HG03196 (cell line): ENCODE data around the gene BTBD17.

Source experiments
- ATAC-seq: cut with Tn5 transposase; IDR thresholded peaks from one replicate; pipeline ENCODE4 v1.9.1; 2021; ENCODE audit not compliant: unreplicated experiment

The BTBD17 gene

GRCh38 chr17:74339537-74340195 is 22.0 kb downstream of the BTBD17 start:
- no peak for ATAC-seq

GRCh38 chr17:74337834-74338500 is 23.7 kb downstream of the BTBD17 start:
- ATAC-seq, result no peak

DNA sequence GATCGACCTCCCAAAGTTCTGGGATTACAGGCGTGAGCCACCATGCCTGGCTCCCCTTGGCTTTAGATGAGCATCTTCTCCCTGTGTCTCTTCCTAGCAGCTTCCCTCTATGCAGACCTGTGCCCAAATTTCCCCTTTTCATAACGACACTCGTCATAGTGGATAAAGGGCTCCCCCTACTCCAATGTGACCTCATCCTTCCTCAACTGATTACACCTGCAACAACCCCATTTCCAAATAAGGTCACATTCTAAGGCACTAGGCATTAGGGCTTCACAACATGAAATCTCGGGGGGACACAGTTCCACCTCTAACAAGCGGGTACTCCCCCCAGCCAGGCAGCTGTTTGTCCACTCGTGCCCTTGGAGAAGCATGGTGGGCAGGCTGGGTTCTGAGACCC is 25.4 kb downstream of the BTBD17 start:
- ATAC-seq, result no peak

GRCh38 chr17:74335529-74336062 is 26.1 kb downstream of the BTBD17 start:
- no peak for ATAC-seq

GRCh38 chr17:74334393-74335039 is 27.2 kb downstream of the BTBD17 start:
- no peak for ATAC-seq

GRCh38 chr17:74332763-74333283 is 28.8 kb downstream of the BTBD17 start:
- ATAC-seq, result no peak

- ATAC-seq, result no peak
Observed at GRCh38 chr17:74332017-74332650, 29.5 kb downstream of the BTBD17 start.

DNA sequence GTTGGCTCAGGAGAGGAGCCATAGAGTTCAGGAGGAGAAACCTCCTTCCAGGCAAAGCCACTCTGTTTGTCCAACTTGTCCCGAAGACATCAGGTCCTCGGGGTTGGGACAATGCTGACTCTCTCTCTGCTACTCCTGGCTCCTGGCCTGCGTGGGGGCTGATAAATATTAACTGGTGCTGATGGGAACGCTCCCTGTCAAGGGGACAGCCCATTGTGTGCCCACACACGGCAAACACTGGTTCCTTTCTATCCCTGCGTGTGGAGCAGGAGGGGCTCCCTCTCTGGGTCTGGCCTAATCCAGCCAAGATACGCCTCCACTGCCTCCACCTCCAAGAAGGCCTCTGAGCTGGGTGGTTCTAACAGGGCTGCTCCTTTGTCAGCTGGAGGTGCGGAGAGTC is 31.2 kb downstream of the BTBD17 start:
- ATAC-seq, result no peak

- ATAC-seq, result no peak
Observed at GRCh38 chr17:74329378-74329777, 32.3 kb downstream of the BTBD17 start.

DNA sequence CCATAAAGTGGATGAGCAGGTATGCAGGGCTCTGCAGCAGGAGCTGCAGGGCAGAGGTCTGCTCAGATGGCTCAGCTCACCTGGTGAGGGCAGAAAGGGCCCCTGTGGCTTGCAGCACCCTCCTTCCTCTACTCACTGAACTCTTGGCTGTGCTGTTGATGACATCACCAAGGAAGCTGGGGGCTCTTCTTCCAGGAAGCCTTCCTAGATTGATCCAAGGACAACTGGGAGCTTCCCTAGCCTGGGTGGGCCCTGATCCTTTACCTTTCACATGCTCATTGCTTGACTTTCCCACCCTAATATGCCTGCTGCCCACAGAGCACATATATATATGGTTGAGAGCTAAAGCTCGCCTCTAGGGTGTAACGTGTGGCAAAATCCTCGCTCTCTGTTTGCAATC is 33.2 kb downstream of the BTBD17 start:
- no peak for ATAC-seq

- no peak for ATAC-seq
Observed at GRCh38 chr17:74326506-74326905, 35.2 kb downstream of the BTBD17 start.

- no peak for ATAC-seq
Observed at GRCh38 chr17:74325743-74326379, 35.8 kb downstream of the BTBD17 start, which contains the start of gene KIF19. Gene KIF19, plus strand, starts transcription at chr17:74326226. Its CDS starts 124 bp downstream, at chr17:74326350.

- no peak for ATAC-seq
Observed at GRCh38 chr17:74325376-74325742, 36.3 kb downstream of the BTBD17 start.

DNA sequence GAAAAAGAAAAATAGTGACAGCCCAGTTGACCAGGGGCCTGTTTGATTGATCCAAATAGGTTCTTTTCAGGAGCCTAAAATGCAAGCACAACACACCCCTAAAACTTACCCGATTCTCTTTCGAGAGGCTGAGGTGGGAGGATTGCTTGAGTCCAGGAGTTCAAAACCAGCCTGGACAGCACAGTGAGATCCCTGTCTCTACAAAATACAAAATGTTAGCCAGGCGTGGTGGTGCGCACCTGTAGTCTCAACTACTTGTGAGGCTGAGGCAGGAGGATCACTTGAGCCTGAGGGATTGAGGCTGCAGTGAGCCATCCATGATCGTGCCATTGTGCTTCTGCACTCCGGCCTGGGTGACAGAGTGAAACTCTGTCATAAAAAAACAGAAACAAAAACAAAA is 37.1 kb downstream of the BTBD17 start:
- ATAC-seq, result no peak

- no peak for ATAC-seq
Observed at GRCh38 chr17:74318391-74318790, 43.3 kb downstream of the BTBD17 start.

- ATAC-seq, result no peak
Observed at GRCh38 chr17:74317071-74317470, 44.6 kb downstream of the BTBD17 start.

DNA sequence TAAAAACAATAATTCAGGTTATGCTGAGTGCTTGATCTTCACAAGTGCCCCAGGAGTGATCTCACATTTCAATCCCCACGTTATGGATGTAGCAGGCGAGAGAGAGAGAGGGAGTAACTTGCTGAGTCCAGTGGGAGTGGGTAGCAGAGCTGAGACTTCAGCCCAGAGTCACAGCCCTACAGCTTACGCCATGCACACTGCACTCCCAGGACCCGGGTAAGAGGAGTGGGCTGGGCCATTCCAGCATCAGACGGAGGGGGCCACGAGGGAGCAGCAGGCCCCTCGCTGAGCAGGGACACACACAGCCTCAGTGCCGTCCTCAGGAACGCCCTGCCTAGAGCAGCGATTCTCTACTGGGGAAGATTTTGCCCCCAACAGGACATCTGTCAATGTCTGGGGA is 45.4 kb downstream of the BTBD17 start:
- ATAC-seq, result no peak

DNA sequence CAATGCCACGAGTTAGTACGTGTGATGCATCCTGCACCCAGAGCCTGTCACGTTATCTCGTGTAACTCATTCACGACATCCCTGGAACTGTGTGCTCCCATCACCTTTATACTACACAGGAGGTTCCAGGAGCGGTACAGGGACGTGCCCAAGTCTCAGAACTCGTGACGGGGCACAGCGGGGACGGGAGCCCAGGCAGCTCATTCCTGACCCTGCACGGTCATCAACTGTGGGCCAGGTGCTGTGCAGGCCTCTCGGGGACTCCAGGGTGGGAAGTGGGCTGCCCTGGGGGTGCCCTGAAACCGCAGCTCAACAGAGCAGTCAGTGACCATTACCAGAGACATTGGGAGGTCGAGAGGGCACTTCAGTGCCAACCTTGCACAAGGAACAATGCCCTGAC is 46.8 kb downstream of the BTBD17 start:
- no peak for ATAC-seq

GRCh38 chr17:74309902-74310301 is 51.8 kb downstream of the BTBD17 start:
- no peak for ATAC-seq

DNA sequence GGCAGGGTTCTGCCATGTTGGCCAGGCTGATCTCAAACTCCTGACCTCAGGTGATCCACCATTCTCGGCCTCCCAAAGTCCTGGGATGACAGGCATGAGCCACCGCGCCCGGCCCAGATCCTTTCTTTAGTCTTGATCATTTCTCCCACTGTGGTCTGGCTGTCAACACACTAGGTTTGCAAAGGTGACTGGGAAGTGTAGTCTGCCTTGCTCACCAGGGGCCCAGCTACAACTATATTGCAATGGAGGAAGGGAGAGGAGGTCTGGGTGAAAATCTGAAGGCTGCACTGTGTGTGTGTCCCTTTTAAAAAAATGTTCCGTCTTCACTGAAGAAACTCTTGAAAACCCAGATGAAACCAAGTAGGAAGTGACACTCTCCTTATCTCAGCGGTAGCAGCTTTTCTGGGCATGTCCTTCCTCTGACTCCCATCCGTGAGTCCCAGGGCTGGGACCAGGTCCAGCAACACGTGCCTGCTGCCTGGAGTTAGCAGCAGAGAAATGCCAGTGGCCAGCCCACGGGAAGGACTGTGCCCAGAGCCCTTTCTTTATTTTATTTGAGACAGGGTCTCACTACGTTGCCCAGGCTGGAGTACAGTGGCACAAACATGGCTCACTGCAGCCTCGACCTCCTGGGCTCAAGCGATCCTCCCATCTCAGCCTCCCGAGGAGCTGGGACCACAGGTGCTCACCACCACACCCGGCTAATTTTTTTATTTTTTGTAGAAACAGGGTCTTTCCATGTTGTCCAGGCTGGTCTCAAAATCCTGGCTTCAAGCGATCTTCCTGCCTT is 53.5 kb downstream of the BTBD17 start:
- no peak for ATAC-seq
